ENCODE data around the gene STK33.

DNA sequence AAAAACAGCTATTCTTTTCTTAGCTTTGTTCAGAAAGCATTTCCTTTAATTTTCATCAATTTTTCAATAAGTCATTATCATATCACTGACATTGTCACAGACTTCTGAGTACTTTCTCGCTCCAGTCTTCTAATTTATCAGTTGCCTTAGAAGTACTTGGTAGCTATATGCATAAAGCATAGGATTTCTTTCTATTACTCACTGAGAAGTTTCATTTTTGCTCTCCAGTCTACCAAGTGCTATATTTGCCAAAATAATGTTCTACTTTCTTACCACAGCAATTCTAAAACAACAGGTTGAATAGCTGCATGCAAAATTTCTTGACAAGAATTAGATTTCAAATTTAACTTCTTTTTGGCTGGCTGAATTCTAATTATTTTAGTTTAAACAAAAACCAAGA is 116.3 kb downstream of the STK33 start:
- TF ChIP-seq, protein P1, sequence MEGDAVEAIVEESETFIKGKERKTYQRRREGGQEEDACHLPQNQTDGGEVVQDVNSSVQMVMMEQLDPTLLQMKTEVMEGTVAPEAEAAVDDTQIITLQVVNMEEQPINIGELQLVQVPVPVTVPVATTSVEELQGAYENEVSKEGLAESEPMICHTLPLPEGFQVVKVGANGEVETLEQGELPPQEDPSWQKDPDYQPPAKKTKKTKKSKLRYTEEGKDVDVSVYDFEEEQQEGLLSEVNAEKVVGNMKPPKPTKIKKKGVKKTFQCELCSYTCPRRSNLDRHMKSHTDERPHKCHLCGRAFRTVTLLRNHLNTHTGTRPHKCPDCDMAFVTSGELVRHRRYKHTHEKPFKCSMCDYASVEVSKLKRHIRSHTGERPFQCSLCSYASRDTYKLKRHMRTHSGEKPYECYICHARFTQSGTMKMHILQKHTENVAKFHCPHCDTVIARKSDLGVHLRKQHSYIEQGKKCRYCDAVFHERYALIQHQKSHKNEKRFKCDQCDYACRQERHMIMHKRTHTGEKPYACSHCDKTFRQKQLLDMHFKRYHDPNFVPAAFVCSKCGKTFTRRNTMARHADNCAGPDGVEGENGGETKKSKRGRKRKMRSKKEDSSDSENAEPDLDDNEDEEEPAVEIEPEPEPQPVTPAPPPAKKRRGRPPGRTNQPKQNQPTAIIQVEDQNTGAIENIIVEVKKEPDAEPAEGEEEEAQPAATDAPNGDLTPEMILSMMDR (IDR thresholded peaks at IDR 0.05; ENCODE audit: low read length): no peak
- no peak for TF ChIP-seq EZH2 (optimal IDR thresholded peaks at IDR 0.05; ENCODE audit: low read depth, low read length)
